HG03108 (cell line): ENCODE results near the gene IREB2.
"Not testable (repeated sequence)": the region's sequence is repeated elsewhere in the genome, so short reads cannot be mapped to it uniquely, and the experiment has no call there.

Experiments used
- ATAC-seq: cut with Tn5 transposase; IDR thresholded peaks from one replicate; pipeline ENCODE4 v1.9.1; 2021; ENCODE audit warnings: moderate library complexity; ENCODE audit not compliant: unreplicated experiment

Gene IREB2

GRCh38 chr15:78431955-78432354 is 6.1 kb upstream of the IREB2 start:
- ATAC-seq = no peak

GRCh38 chr15:78432664-78433063 is 5.4 kb upstream of the IREB2 start:
- no peak for ATAC-seq

GRCh38 chr15:78434134-78434533 is 3.9 kb upstream of the IREB2 start:
- ATAC-seq = no peak

DNA sequence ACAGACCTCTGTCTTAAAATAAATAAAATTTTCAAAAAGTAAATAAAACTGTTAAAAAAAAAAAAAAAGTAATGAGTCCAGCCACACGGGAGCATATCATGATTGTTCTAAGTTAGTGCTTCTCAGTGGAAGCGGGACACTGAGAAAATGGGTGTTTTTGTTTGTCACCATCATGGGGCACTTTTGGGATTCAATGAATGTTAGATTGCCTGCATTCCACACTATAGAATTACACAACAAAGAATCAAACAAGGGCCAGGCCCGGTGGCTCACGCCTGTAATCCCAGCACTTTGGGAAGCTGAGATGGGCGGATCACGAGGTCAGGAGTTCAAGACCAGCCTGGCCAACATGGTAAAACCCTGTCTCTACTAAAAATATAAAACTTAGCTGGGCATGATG is 3.3 kb upstream of the IREB2 start:
- ATAC-seq = not testable (repeated sequence)

DNA sequence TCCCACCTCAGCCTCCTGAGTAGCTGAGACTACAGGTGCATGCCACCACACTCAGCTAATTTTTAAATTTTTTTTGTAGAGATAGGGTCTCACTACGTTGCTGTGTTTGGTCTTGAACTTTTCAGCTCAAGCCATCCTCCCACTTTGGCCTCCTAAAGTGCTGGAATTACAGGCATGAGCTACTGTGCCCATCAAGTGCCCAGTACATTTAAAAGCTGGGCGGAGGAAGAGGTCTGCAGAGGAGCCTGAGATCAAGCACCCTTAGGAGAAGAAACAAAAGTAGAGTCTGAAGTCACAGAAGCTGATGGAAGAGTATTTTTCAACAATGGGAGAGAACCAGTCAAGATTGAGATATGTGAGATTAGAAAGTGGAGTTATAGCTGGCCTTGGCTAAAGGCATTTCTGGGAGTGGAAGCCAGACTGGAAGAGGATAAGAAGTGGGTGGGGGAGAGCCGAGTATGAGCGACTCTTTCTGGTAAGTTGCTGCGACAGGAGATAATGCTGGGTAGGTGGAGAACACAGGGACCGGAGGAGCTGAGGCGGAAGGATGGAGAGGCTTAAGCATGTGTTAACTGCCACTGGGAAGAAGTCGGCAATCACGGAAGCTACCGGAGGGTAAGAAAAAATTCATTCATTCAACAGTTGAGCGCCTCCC is 782 bp upstream of the IREB2 start:
- no peak for ATAC-seq

- no peak for ATAC-seq
Measured at GRCh38 chr15:78438619-78439285, 736 bp downstream of the IREB2 start.

DNA sequence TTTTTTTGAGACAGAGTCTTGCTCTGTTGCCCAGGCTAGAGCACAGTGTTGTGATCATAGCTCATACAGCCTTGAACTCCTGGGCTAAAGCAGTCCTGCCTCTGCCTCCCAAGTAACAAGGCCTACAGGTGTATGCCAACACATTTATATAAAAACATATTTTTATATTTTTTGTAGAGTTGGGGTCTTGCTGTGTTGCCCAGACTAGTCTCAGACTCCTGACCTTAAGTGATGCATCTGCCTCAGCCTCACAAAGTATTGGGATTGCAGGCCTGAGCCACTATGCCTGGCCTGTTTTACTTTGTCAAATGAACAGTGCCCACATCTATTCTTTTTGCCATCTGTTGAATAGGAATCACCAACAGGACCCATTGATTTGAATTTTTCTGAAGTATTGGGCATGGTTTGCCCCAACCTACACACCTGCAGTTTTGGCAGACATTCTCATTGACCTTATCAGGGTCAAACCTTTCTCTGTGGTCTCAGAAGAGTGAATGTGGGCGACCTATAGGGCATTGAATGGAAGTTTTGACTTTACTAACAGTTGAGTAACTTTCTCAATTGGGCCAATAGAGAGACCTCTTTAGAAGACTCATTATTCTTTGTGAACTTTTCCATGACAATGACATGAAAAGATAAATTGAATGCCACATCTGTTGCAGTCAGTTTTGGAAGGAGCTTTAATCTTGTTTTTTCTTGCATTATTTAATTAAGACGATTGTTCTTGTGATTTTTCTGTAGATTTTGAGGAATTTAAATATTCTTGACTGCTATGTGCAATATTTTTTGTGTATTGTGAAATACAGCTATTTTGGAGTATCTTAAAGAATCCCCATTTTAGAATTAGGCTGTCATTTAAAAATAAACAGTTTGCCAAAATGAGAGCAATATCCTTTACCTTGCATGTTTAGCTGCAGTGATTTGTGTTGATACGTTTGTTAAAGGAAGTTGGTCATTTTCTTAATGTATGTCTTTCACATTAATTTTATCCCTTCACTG is 2.7 kb downstream of the IREB2 start:
- ATAC-seq = no peak

GRCh38 chr15:78444255-78444654 is 6.2 kb downstream of the IREB2 start:
- ATAC-seq = no peak

DNA sequence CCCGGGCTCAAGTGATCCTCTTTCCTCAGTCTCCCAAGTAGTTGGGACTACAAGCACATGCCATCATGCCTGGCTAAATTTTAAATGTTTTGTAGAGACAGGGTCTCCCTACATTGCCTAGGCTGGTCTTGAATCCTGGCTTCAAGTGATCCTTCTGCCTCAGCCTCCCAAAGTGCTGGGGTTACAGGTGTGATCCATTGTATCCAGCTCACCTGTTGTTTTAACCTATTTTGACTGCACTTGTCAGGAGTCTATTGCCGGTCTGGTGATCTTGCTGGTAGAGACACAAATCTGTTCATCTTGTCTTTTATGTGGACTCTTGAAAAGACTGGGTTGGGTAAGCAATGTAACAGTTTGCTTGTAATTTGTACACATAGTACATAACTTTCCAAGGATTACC is 7.9 kb downstream of the IREB2 start:
- ATAC-seq = no peak

DNA sequence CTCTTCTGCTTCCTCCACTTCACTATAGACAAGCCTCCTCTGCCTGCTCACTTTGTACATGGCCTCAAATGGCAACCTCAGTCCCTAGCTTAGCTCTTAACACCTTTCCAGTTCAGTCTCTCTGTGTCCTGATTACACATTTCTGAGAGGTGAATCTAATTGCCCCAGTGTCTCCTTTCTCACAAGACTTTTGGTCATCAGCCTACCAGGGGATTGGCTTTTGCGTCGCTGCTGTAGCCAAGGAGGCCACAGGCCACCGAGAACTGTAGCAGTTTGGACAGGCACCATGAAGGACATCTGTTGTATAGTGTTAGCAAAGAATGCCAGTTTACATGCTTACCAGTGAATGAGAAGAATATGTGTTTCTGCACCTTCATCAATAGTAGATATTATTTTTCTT is 8.5 kb downstream of the IREB2 start:
- ATAC-seq = no peak

DNA sequence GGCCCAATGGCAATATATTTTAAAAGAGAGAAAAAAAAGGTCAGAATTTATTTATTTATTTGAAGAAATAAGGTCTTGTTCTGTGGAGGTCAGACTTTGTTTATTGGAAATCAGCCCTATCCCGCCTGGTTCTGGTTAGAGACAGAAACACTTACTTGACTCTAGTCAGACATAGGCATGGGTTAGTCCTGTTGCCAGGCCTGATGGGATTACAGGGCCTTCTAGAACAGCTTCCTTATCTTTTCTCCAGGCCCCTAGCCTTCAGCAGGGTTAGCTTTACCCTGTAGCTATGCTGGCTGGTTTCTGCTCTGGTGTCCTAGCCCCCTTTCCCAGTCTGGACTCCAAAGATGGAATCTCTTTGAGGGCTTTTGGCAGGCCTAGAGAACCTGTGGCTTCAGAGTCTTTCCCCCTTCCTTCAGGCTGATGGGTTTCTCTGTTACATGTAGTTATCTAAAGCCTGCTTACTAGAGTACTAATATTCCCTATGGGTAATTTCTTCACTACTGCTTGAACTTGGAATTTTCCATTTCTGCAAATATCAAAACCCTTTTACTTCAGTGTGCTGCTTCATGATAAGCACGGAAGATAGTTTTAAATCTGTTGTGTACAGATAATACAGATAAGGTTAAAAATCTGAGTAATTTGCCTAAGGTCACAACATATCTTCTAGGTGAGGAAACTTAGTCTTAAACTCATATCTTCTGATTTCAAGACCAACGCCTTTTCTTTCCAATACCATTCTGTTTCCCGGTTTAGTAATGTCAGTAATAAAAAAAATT is 10.6 kb downstream of the IREB2 start:
- no peak for ATAC-seq

- ATAC-seq = no peak
Measured at GRCh38 chr15:78449220-78449999, 11.4 kb downstream of the IREB2 start.

- no peak for ATAC-seq
Measured at GRCh38 chr15:78450285-78450858, 12.4 kb downstream of the IREB2 start.

- ATAC-seq = no peak
Measured at GRCh38 chr15:78452485-78452884, 14.5 kb downstream of the IREB2 start.

GRCh38 chr15:78453447-78453846 is 15.4 kb downstream of the IREB2 start:
- ATAC-seq = no peak

DNA sequence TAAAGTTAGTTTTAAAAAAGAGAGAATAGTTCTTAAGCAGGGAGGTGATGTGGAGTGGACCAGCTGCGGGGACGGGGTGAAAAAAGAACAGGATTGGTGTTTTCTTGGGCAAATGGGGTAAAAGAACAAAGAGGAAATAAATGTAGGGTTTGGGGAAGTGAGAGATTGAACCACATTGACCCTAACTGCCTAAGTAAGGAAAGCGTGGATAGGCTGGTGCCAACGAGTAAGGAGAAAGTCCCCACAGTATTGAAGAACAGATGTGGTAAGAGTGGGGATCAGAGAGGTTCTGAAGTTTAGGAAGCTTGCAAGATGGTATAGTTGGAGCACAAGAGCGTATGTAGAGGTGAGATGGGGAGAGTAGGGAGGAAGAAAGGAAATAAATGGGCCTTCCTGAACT is 17.0 kb downstream of the IREB2 start:
- ATAC-seq = no peak

- no peak for ATAC-seq
Measured at GRCh38 chr15:78455749-78456148, 17.7 kb downstream of the IREB2 start.

- ATAC-seq = no peak
Measured at GRCh38 chr15:78456426-78456825, 18.4 kb downstream of the IREB2 start.

- ATAC-seq = no peak
Measured at GRCh38 chr15:78457101-78457500, 19.1 kb downstream of the IREB2 start.

DNA sequence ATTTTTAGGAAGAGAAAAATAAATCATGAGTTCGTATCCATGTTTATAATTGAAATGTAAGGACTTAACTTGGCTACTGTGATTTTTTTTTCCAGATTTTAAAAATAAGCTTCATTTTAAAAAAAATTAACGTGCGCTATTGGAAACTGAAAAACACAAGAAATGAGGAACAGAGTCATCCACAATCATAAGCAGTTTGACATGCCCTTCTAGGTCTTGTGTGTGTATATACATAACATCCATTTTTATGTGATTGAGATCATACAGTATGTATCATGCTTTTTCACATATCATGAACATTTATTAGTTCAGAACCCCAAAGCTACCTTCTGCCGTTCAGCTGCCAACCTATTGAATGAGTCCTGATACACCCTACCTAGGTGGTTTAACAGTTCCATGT is 22.7 kb downstream of the IREB2 start:
- ATAC-seq = no peak
